NCI-H2081 (cell line): Measurements from ENCODE around the gene PRIM2.
"Not testable (repeated sequence)": the region's sequence is repeated elsewhere in the genome, so short reads cannot be mapped to it uniquely, and the experiment has no call there.

Source experiments
- DNase-seq, 2 experiments: peaks; one replicate each; lab custom pipeline; 2025; lab: John Stamatoyannopoulos, UW

PRIM2 gene

DNA sequence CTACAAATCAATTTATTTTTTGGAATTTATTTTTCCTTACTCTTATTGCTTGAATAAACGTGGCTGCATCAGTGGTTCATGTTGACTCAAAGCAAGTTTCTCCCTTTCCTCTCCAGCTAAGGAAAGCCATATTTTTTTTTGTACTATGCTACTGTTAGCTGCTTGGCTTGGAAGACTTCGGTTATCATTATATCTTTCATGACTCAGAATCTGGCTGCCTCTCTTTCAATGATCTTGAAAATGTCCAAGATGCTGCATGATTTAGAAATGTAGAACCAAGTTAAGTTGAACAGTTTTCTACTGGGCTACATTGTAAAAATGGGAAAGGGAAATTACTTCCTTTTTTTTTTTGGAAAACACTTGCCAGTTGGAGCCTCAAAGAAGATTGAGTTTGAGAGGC, 44.9 kb downstream of the PRIM2 start:
- DNase-seq: not testable (repeated sequence)

DNA sequence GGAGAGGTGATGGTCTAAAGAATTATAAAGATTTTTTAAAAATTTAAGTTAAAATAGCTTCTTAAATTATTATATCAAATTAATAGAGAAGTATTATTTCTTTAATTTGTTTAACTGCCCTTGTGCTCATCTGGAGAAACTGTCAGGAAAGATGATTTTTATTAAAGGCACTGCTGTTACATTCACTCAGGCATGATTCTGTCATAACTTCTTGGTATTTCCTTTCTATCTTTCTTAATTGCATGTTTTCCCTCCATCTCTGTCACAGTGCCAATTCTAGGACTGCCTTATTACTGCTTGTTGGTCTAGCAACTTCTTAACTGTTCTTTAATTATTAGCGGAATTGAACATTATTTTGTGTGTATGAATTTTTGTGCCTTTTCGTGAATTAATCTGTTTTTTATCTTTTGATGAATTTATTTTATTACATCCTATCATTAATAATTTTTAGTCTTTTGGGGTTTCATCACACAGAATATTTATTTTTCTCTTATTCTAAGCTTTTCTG, 47.7 kb downstream of the PRIM2 start:
- not testable (repeated sequence) for DNase-seq

DNA sequence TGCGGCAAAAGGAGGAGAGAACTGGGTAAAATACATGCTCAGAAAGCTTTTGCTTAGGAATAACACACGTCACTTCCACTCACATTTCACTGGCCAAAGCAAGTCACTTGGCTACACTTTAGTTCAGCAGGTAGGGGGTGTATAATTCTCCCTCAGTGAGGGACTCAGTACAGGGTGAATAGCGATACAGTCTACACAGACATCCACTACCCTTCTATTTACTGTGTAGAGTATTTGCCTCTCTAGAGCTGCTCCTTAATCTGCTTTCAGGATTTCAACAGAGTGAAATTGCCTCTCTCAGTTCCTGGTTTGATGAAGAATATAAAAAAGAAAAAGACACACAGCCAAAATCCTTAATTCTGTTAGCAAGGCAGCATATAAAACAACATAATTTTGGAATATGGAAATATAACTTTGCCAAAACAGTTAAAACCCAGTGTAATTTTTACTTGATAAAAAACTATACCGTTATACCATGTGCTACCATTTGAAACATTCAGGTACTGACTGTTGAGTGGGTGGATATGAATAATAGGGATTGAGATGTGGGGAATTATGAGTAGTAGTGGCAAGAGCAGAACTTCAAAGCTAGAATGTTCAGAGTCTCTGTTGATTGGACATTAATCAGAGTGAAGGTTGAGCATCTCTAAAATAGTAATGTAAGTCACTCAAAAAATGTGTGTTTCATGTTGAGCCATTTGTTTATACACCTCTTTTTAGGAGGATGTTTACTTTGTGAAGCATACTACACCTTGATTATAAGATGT, 51.7 kb downstream of the PRIM2 start:
- not testable (repeated sequence) for DNase-seq

DNA sequence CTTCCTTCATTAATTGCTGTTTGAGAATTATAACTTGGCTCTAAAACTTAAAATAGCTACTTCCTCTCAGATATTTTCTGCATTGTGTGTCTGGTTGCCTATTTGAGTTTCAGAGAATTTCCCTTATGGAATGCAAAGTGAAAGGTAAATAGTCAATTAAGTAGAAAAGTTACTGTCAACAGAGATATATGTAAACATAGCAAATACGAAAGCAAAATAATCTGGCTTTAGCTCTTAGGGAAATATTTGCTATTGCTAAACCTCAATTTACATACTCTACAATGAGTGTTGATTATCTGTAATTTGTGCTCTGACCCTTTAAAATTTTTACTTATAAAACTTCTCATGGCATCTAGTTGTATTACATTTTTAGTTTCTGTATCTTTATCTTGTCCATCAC, 54.3 kb downstream of the PRIM2 start:
- not testable (repeated sequence) for DNase-seq

DNA sequence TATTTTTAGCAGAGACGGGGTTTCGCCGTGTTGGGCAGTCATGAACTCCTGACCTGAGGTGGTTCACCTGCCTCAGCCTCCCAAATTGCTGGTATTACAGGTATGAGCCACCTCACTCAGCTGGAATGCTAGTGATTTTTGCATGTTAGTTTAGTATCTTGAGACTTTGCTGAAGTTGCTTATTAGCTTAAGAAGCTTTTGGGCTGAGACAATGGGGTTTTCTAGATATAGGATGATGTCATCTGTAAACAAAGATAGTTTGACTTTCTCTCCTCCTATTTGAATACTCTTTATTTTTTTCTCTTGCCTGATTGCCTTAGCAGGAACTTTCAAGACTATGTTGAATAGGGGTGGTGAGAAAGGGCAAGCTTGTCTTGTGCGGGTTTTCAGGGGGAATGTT, 57.3 kb downstream of the PRIM2 start:
- not testable (repeated sequence) for DNase-seq

DNA sequence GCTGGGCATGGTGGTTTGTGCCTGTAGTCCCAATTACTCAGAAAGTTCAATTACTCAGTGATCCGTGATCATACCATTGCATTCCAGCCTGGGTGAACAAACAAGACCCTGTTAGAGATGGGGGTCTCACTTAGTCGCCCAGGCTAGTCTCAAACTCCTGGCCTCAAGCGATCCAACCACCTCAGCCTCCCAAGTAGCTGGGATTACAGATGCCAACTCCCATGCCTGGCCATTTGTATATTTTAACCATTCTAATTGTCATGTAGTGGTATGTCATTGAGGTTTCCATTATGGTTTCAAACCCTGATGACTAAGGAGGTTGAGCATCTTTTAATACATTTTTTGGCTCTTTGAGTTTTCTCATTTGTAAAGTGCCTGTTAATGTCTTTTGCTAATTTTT, 58.7 kb downstream of the PRIM2 start:
- not testable (repeated sequence) for DNase-seq

DNA sequence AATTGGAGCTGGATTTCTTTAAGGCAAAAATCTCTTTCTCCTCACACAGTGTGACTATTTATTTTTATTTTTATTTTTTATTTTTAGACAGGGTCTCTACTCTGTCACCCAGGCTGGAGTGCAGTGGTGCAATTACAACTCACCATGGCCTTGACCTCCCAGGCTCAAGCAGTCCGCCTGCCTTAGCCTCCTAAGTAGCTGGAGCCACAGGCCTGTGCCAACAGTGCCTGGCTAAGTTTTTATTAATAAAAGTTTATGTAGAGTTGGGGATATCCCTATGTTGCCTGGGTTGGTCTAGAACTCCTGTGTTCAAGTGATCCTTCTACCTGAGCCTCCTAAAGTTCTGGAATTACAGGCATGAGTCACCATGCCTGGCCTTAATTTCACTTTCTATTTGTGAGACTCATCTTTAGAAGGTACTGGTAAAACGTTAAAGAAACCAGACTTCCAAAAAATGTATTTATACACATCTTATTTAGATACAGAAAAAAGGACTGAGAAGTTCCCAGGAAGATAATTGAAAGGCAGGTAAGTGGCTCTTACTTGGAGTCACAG, 71.7 kb downstream of the PRIM2 start:
- DNase-seq: not testable (repeated sequence)

GRCh38 chr6:57390818-57391217, 73.4 kb downstream of the PRIM2 start:
- not testable (repeated sequence) for DNase-seq

DNA sequence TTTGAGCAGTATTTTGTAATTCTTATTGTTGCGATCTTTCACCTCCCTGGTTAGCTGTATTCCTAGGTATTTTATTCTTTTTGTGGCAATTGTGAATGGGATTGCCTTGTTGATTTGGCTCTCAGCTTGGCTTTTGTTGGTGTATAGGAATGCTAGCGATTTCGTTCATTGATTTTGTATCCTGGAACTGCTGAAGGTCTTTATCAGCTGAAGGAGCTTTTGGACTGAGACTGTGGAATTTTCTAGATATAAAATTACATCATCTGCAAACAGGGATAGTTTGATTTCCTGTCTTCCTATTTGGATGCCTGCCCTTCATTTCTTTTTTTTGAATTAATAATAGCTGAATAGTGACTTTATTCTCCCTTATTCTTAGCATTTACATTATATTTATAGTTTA, 74.6 kb downstream of the PRIM2 start:
- not testable (repeated sequence) for DNase-seq

- DNase-seq: peak in 1 of 2 experiments; percentile 8
Observed at GRCh38 chr6:57419341-57419740, 101.9 kb downstream of the PRIM2 start.

DNA sequence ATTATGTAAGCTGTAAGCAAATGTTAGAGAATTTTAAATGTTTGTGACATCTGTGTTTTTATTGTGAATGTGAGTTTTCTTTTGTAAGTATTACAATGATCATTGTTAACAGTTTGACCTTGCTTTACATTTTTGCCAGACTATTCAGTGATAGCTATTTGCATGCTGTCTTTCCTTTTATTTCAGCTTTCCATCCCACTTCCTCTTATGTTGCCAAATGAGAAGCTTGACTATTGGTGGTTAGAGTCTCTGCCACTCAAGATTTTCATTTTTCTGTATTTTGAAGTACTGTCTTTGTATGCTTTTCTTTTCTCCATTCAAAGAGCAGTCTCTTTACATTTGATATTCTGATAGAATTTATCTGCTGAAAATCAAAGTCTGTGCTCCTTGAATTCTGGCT, 104.1 kb downstream of the PRIM2 start:
- DNase-seq: no peak

GRCh38 chr6:57423468-57423867, 106.0 kb downstream of the PRIM2 start:
- no peak for DNase-seq

GRCh38 chr6:57431742-57432141, 114.3 kb downstream of the PRIM2 start:
- not testable (repeated sequence) for DNase-seq

- no peak for DNase-seq
Observed at GRCh38 chr6:57432157-57432556, 114.7 kb downstream of the PRIM2 start.

DNA sequence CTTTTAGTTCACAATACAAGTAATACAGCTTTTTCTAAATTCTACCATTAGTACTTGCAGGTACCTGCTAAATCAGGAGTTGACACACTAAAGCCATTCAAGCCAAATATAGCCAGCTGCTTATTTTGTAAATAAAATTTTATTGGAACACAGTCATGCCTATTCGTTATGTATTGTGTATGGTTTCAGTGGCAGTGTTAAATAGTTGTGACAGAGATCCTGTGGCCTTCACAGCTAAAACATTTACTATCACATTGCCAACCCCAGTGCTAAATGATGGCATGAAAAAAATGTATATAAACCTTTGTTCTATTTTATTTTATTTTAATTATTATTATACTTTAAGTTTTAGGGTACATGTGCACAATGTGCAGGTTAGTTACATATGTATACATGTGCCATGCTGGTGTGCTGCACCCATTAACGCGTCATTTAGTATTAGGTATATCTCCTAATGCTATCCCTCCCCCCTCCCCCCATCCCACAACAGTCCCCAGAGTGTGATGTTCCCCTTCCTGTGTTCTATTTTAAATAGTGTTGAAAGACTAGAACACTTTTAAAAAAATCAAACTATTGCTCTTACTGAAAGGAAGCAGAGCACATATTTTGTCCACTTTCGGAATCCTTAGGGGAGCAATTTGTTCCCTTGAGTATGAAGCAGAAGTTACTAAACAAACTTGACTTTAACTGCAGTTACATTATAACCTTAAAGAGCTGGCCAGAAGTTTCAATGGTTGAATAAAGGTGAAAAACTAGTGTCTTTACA, 115.7 kb downstream of the PRIM2 start:
- no peak for DNase-seq

DNA sequence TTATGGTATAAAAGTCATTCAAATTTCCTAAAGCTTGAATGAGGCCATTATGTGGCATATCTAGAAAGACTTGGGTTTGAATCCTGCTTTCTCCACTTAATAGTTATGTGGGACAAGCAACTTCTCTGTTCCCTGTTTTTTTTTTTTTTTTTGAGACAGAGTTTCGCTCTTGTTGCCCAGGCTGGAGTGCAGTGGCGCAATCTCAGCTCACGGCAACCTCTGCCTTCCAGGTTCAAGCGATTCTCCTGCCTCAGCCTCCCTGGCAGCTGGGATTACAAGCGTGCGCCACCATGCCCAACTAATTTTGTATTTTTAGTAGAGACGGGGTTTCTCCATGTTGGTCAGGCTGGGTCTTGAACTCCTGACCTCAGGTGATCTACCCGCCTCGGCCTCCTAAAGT, 116.4 kb downstream of the PRIM2 start:
- not testable (repeated sequence) for DNase-seq

- no peak for DNase-seq
Observed at GRCh38 chr6:57434944-57435343, 117.5 kb downstream of the PRIM2 start.

DNA sequence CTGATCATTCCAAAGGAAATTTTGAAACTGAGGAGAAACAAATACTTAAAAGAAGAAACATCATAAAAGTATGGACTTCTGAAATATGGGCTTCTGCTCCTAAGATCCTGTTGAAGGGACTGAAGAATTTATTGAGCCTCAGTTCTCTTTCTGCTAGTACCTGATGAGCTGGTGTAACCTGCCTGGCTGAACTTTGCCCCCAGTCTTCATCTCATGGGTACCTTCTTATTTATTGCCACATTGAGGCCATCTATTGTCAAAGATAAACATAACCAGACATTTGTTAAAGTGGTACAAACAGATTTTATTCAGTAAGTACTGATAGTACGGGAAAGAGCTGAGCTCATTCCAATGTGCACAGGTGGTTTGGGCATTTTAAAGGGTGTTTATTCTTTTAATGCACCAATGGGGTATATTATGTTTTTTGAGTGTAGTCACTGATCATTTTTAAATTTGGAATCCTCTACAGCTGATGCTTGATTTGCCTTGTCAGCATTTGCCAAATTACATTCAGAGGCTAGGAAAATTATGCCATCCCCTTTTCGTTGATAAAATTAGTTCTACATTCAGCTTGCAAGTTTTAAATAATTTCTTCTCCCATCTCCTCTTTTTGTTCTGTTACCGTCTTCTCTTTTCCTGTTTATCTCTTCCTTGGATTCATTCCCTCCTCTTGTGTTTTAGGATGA, 118.2 kb downstream of the PRIM2 start:
- DNase-seq: no peak

GRCh38 chr6:57440735-57441134, 123.3 kb downstream of the PRIM2 start:
- DNase-seq: not testable (repeated sequence)

- not testable (repeated sequence) for DNase-seq
Observed at GRCh38 chr6:57442133-57442532, 124.7 kb downstream of the PRIM2 start.

DNA sequence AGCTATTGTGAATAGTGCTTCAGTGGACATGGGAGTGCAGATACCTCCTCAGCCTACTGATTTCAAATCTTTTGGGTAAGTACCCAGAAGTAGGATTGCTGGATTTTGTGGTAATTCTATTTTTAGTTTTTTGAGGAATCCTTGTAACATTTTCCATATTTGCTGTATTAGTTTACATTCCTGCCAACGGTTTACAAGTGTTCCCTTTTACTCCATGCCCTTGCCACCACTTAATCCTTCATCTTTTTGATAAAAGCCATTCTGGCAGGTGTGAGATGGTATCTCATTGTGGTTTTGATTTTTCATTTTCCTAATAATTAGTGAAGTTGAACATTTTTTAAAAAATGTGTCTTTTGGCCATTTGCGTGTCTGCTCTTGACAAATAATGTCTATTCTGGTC, 125.8 kb downstream of the PRIM2 start:
- not testable (repeated sequence) for DNase-seq

DNA sequence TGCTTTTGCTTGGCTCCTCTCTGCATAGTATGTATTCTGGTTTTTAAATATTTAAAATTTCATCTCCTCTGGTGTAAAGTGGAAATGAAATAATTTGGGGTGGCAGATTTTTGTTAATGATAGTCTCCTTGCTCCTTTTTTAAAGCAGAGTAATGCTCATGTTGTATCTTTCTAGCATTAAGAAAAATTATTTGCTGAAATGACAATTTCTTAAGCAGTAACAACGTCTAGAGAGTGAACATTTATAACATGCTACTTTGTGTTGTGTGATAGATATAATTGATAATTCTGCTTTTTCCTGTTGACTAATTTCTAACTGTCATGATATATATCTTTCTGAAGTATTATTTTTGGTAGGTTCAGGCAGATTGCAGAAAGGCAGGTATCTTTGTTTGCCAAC, 127.4 kb downstream of the PRIM2 start:
- not testable (repeated sequence) for DNase-seq
